Ishikawa (cell line): Measurements from ENCODE around the gene ZBTB20.

Experiments
- EGR1 ChIP-seq: IDR thresholded peaks from 2 replicates; pipeline ENCODE4 v1.6.1; 2012
- FOXM1 ChIP-seq: IDR thresholded peaks from 2 replicates; pipeline ENCODE4 v1.6.1; 2012; ENCODE audit warnings: low read depth, borderline replicate concordance
- MAX ChIP-seq: IDR thresholded peaks from 2 replicates; pipeline ENCODE4 v1.6.1; 2012
- REST ChIP-seq: IDR thresholded peaks from 2 replicates; pipeline ENCODE4 v1.6.1; 2012; ENCODE audit warnings: low read depth, mild to moderate bottlenecking

- TF ChIP-seq MAX (no peak), EGR1 (no peak), REST (no peak), FOXM1 (no peak)
Observed at GRCh38 chr3:115120597-115120996, 26.5 kb downstream of the ZBTB20 start.
